ENCODE data around the gene TGM2.

DNA sequence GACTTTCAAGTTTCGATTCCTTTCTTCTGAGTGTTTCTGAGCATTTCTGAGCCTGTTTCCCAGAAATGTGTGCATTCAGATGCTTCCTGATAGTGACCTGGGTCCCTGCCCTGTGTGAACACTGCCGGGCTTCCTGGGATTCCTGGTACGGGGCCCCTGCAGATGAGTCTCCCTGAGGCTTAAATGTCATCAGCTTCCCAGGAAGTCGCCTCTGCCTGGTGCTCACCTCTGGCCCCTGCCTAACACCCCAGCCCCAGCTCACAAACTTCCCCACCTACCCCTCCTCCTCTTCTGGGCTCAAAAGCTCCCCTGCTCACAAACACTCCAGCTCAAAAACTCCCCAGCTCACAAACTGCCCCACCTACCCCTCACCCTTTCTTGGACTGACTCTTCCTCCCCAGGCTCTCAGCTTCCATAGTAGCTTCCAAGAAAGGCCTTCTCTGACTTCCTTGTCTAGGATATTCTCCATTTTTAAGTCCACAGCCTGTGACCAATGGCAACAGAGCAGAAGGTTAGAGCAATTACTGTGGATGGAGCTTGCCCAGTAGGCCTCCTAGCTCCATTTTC lies 42.0 kb downstream of the TGM2 start:
- TF ChIP-seq, protein P1, sequence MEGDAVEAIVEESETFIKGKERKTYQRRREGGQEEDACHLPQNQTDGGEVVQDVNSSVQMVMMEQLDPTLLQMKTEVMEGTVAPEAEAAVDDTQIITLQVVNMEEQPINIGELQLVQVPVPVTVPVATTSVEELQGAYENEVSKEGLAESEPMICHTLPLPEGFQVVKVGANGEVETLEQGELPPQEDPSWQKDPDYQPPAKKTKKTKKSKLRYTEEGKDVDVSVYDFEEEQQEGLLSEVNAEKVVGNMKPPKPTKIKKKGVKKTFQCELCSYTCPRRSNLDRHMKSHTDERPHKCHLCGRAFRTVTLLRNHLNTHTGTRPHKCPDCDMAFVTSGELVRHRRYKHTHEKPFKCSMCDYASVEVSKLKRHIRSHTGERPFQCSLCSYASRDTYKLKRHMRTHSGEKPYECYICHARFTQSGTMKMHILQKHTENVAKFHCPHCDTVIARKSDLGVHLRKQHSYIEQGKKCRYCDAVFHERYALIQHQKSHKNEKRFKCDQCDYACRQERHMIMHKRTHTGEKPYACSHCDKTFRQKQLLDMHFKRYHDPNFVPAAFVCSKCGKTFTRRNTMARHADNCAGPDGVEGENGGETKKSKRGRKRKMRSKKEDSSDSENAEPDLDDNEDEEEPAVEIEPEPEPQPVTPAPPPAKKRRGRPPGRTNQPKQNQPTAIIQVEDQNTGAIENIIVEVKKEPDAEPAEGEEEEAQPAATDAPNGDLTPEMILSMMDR (IDR thresholded peaks at IDR 0.05; ENCODE audit: low read depth, low read length), result no peak
- no peak for TF ChIP-seq POLR2A (IDR thresholded peaks at IDR 0.05; ENCODE audit: extremely low read depth, insufficient read length)
- TF ChIP-seq, protein P2, sequence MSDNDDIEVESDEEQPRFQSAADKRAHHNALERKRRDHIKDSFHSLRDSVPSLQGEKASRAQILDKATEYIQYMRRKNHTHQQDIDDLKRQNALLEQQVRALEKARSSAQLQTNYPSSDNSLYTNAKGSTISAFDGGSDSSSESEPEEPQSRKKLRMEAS (IDR thresholded peaks at IDR 0.05; ENCODE audit: low read depth, low read length), result no peak

Data from NB4 (cell line).